Colon (tissue), 2 donors: ENCODE data around the gene FAM20B.
"Not testable (repeated sequence)": the region's sequence is repeated elsewhere in the genome, so short reads cannot be mapped to it uniquely, and the experiment has no call there.

Experiments
- FAIRE-seq: peaks from 2 replicates; lab custom pipeline; 2012; peaks lifted over from hg19 to GRCh38; lab: Jason Lieb, UNC
- donor health status: control.
- donor health status: control.

Gene FAM20B

GRCh38 chr1:179023946-179024650 is 1.6 kb upstream of the FAM20B start:
- no peak for FAIRE-seq

- FAIRE-seq: no peak
Measured at GRCh38 chr1:179025975-179026812, 500 bp downstream of the FAM20B start.

- no peak for FAIRE-seq
Measured at GRCh38 chr1:179026813-179027669, 1.3 kb downstream of the FAM20B start.

GRCh38 chr1:179029321-179029759 is 3.6 kb downstream of the FAM20B start:
- no peak for FAIRE-seq

GRCh38 chr1:179030130-179030529 is 4.4 kb downstream of the FAM20B start:
- FAIRE-seq: no peak

GRCh38 chr1:179030683-179031082 is 5.0 kb downstream of the FAM20B start:
- no peak for FAIRE-seq

GRCh38 chr1:179031284-179031683 is 5.6 kb downstream of the FAM20B start:
- no peak for FAIRE-seq

GRCh38 chr1:179031855-179032513 is 6.3 kb downstream of the FAM20B start:
- no peak for FAIRE-seq

GRCh38 chr1:179034720-179035119 is 9.0 kb downstream of the FAM20B start:
- FAIRE-seq: no peak

GRCh38 chr1:179036844-179037465 is 11.3 kb downstream of the FAM20B start:
- FAIRE-seq: no peak

GRCh38 chr1:179038528-179039281 is 13.0 kb downstream of the FAM20B start:
- no peak for FAIRE-seq

- not testable (repeated sequence) for FAIRE-seq
Measured at GRCh38 chr1:179039502-179040174, 13.9 kb downstream of the FAM20B start.

- not testable (repeated sequence) for FAIRE-seq
Measured at GRCh38 chr1:179040175-179040551, 14.5 kb downstream of the FAM20B start.

GRCh38 chr1:179042087-179042486 is 16.4 kb downstream of the FAM20B start:
- FAIRE-seq: no peak

- FAIRE-seq: no peak
Measured at GRCh38 chr1:179042700-179043099, 17.0 kb downstream of the FAM20B start.

GRCh38 chr1:179043266-179043665 is 17.6 kb downstream of the FAM20B start:
- no peak for FAIRE-seq

GRCh38 chr1:179043907-179044306 is 18.2 kb downstream of the FAM20B start:
- FAIRE-seq: no peak

GRCh38 chr1:179046808-179047635 is 21.3 kb downstream of the FAM20B start:
- FAIRE-seq: no peak

- FAIRE-seq: no peak
Measured at GRCh38 chr1:179047636-179047997, 21.9 kb downstream of the FAM20B start.
